ENCODE measurements around the gene PFDN4. TPM values are rescaled to one million over a fixed set of nuclear protein-coding genes. Genes with fewer than 3 reads are reported as not detected.
"Not testable (repeated sequence)": the region's sequence is repeated elsewhere in the genome, so short reads cannot be mapped to it uniquely, and the experiment has no call there.

Gene PFDN4
- total RNA-seq, 1 donor from 2014 or later = 15.3 TPM

- DNase-seq (no peak), ATAC-seq (no peak)
- Histone ChIP-seq H3K27me3 (ENCODE audit: low read depth) (no peaks in the 10 kb centered on the region), H3K27ac (no peak overlapping the region), H3K36me3 (no peaks in the 10 kb centered on the region), H3K4me1 (no peaks in the 10 kb centered on the region), H3K4me3 (no peak overlapping the region), H3K9me3 (no peaks in the 10 kb centered on the region)
- no peak for TF ChIP-seq CTCF (IDR thresholded peaks at IDR 0.05)
- intact Hi-C loops (cut with DNase I) = no loop called here
These were observed 21.8 kb downstream of the PFDN4 start for GRCh38 chr20:54229566-54230160.

- no peak for DNase-seq
- no peaks in the 10 kb centered on the region for H3K27me3 ChIP-seq (ENCODE audit: low read depth)
These were observed 23.1 kb downstream of the PFDN4 start for GRCh38 chr20:54231036-54231435.

GRCh38 chr20:54234991-54235390 is 27.1 kb downstream of the PFDN4 start:
- no peak overlapping the region for H3K4me3 ChIP-seq
- H3K27ac ChIP-seq = no peak overlapping the region
- H3K4me1 ChIP-seq = no peaks in the 10 kb centered on the region
- intact Hi-C loops (cut with DNase I) = no loop called here
- H3K27me3 ChIP-seq (ENCODE audit: low read depth) = no peaks in the 10 kb centered on the region
- TF ChIP-seq CTCF (IDR thresholded peaks at IDR 0.05) = no peak
- H3K9me3 ChIP-seq = no peaks in the 10 kb centered on the region
- no peak for ATAC-seq
- DNase-seq = no peak
- no peaks in the 10 kb centered on the region for H3K36me3 ChIP-seq

More at GRCh38 chr20:54231036-54231435, 23.1 kb downstream of the PFDN4 start:
- Histone ChIP-seq H3K9me3 (no peaks in the 10 kb centered on the region), H3K4me3 (no peak overlapping the region), H3K36me3 (no peaks in the 10 kb centered on the region), H3K4me1 (no peaks in the 10 kb centered on the region), H3K27ac (no peak overlapping the region)
- intact Hi-C loops (cut with DNase I) = no loop called here
- no peak for ATAC-seq
- no peak for TF ChIP-seq CTCF (IDR thresholded peaks at IDR 0.05)

- DNase-seq = no peak
- H3K4me1 ChIP-seq = no peaks in the 10 kb centered on the region
- intact Hi-C loops (cut with DNase I) = no loop called here
- no peaks in the 10 kb centered on the region for H3K9me3 ChIP-seq
- H3K27ac ChIP-seq = no peak overlapping the region
- H3K36me3 ChIP-seq = no peaks in the 10 kb centered on the region
- no peak for TF ChIP-seq CTCF (IDR thresholded peaks at IDR 0.05)
- no peak for ATAC-seq
- H3K4me3 ChIP-seq = no peak overlapping the region
- no peaks in the 10 kb centered on the region for H3K27me3 ChIP-seq (ENCODE audit: low read depth)
These were observed 29.4 kb downstream of the PFDN4 start for GRCh38 chr20:54237116-54237943.

GRCh38 chr20:54244113-54244512 is 36.2 kb downstream of the PFDN4 start:
- H3K4me3 ChIP-seq = no peak overlapping the region
- no peak for ATAC-seq
- intact Hi-C loops (cut with DNase I) = no loop called here

GRCh38 chr20:54248705-54249104 is 40.8 kb downstream of the PFDN4 start:
- H3K36me3 ChIP-seq; ATAC-seq; intact Hi-C loops (cut with DNase I); H3K4me1 ChIP-seq; H3K4me3 ChIP-seq; H3K9me3 ChIP-seq; H3K27me3 ChIP-seq (ENCODE audit: low read depth); DNase-seq; H3K27ac ChIP-seq: not testable (repeated sequence)

More at GRCh38 chr20:54244113-54244512, 36.2 kb downstream of the PFDN4 start:
- H3K4me1 ChIP-seq = no peaks in the 10 kb centered on the region
- TF ChIP-seq CTCF (IDR thresholded peaks at IDR 0.05) = no peak
- H3K27ac ChIP-seq = no peak overlapping the region
- H3K9me3 ChIP-seq = no peaks in the 10 kb centered on the region
- DNase-seq = no peak
- H3K27me3 ChIP-seq (ENCODE audit: low read depth) = no peaks in the 10 kb centered on the region
- no peaks in the 10 kb centered on the region for H3K36me3 ChIP-seq

Measured in lower lobe of right lung (tissue), 2 donors.